C4-2B (cell line): Measurements from ENCODE around the gene CEMIP.

Experiments used
- H3K27ac ChIP-seq: fragments of 450-650 bp; 2 replicates; pipeline ENCODE4 v1.5.1; 2017
- CTCF ChIP-seq: fragments of 450-650 bp; conservative IDR thresholded peaks from 2 replicates; pipeline ENCODE4 v1.5.1; 2017; ENCODE audit warnings: mild to moderate bottlenecking
- ZFX ChIP-seq: fragments of 450-650 bp; IDR thresholded peaks from 2 replicates; pipeline ENCODE4 v1.6.1; 2017

Gene CEMIP

DNA sequence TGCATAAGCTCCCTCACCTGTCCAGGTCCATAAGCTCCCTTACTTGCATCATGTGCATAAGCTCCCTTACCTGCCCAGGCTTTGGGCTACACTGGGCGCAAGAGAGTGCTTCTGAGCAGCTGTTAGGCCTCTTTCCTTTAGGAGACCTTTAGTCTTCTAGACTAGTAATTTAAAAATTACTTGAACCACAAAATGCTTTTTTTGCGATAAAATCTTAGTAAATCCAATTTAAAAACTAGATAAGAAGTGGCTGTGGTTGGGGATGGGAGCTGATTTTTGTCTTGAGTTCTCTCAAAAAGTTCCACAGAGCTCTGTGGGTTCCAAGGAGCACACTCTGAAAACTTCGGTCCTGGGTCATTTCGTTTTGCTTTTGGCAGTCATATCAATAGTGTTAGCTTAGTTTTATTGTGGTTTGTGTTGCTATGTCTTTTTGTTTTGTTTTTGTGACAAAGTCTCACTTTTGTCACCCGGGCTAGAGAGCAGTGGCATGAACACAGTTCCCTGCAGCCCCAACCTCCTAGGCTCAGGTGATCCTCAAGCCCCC lies 6.7 kb downstream of the CEMIP start:
- no peak for TF ChIP-seq ZFX
- no peak for TF ChIP-seq CTCF
- no peak overlapping the region for H3K27ac ChIP-seq

GRCh38 chr15:80787316-80787715 lies 8.1 kb downstream of the CEMIP start:
- no peak overlapping the region for H3K27ac ChIP-seq
- TF ChIP-seq ZFX, result no peak
- TF ChIP-seq CTCF, result no peak

GRCh38 chr15:80788536-80788935 lies 9.4 kb downstream of the CEMIP start:
- no peak for TF ChIP-seq CTCF
- no peak for TF ChIP-seq ZFX
- H3K27ac ChIP-seq, result no peak overlapping the region

GRCh38 chr15:80789296-80789695 lies 10.1 kb downstream of the CEMIP start:
- H3K27ac ChIP-seq, result no peak overlapping the region
- TF ChIP-seq ZFX, result no peak
- no peak for TF ChIP-seq CTCF

GRCh38 chr15:80789796-80790195 lies 10.6 kb downstream of the CEMIP start:
- no peak overlapping the region for H3K27ac ChIP-seq
- TF ChIP-seq ZFX, result no peak
- no peak for TF ChIP-seq CTCF

DNA sequence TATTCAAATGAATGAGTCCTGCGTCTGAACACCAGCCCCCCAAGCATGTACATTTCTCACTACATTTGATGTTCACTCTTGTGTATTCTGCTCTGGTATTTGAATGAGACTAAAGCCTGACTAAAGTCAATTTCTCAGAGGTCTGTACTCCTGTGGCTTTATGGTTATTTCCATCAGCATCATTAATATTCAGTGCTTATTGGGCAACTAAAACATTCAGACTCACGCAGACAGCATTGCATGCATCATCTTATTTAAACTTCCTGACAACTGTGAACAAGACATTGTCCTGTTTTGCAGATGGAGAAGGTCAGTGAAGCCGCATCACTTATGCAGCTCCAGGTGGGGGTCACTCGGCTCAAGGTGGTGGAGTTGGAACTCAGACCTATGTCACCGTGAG lies 11.1 kb downstream of the CEMIP start:
- no peak for TF ChIP-seq ZFX
- TF ChIP-seq CTCF, result no peak
- H3K27ac ChIP-seq, result no peak overlapping the region

- H3K27ac ChIP-seq, result no peak overlapping the region
- TF ChIP-seq CTCF, result no peak
- no peak for TF ChIP-seq ZFX
Measured at GRCh38 chr15:80791004-80791403, 11.8 kb downstream of the CEMIP start.
